ENCODE data around the gene EFCAB6. TPM values are rescaled to one million over a fixed set of nuclear protein-coding genes. Genes with fewer than 3 reads are reported as not detected.

Gene EFCAB6
- total and polyA plus RNA-seq, 9 of the 15 experiments (the other 6 are each of a cell fraction or from before 2014, with no cell fraction given): 0.06 TPM; not detected in 8

- Histone ChIP-seq H3K27ac (ENCODE audit: extremely low read depth, low read depth, low read length) (no peak overlapping the region), H3K4me1 (replicated peaks in 1 of 2; ENCODE audit: control insufficient read depth in 2 of 2, insufficient read depth in 2 of 2, low read length in 2 of 2) (no peaks in the 10 kb centered on the region; a peak in 1 of 5 replicates), H2AFZ (ENCODE audit: low read depth, low read length) (no peak overlapping the region), H3K36me3 (ENCODE audit: control insufficient read depth, insufficient read depth, low read length) (no peaks in the 10 kb centered on the region), H3K9ac (ENCODE audit: insufficient read depth in 1 of 2, low read depth in 2 of 2, low read length in 2 of 2) (no peak overlapping the region; a peak in 1 of 4 replicates), H3K27me3 (ENCODE audit: control insufficient read depth in 2 of 2, insufficient read depth in 2 of 2, low read length in 2 of 2) (peaks cover 10 to 77% of the 10 kb centered on the region in 2 experiments; a peak in 3 of 5 replicates), H3K9me1 (ENCODE audit: control insufficient read depth, insufficient read depth, low read length) (no peaks in the 10 kb centered on the region), H3K4me3 (no peak overlapping the region), H4K20me1 (replicated peaks; ENCODE audit: control insufficient read depth, insufficient read depth, low read length) (peaks cover 5% of the 10 kb centered on the region; the same call in 1 of the 2 replicates), H3K4me2 (ENCODE audit: insufficient read depth, low read length) (no peak overlapping the region), H3K79me2 (ENCODE audit: control insufficient read depth, insufficient read depth, low read length) (no peaks in the 10 kb centered on the region), H3K9me3 (replicated peaks; ENCODE audit: control insufficient read depth, insufficient read depth, low read depth, low read length) (no peaks in the 10 kb centered on the region)
- intact Hi-C loops (cut with micrococcal nuclease): no loop called here
- BruUV-seq (replicated peaks): no TSS peak
- no peak for TF ChIP-seq HOXB6 (CRISPR knock-in tag; IDR thresholded peaks at IDR 0.05; ENCODE audit: borderline replicate concordance)
- TF ChIP-seq MIER1 (IDR thresholded peaks at IDR 0.05; ENCODE audit: low read depth): no peak
- no peak for TF ChIP-seq ZNF584 (CRISPR knock-in tag; IDR thresholded peaks at IDR 0.05; ENCODE audit: low read depth)
- TF ChIP-seq, protein P1, sequence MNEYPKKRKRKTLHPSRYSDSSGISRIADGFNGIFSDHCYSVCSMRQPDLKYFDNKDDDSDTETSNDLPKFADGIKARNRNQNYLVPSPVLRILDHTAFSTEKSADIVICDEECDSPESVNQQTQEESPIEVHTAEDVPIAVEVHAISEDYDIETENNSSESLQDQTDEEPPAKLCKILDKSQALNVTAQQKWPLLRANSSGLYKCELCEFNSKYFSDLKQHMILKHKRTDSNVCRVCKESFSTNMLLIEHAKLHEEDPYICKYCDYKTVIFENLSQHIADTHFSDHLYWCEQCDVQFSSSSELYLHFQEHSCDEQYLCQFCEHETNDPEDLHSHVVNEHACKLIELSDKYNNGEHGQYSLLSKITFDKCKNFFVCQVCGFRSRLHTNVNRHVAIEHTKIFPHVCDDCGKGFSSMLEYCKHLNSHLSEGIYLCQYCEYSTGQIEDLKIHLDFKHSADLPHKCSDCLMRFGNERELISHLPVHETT (CRISPR knock-in tag; conservative IDR thresholded peaks at IDR 0.05 in 1 of 2, IDR thresholded peaks at IDR 0.05 in 1 of 2): no peak
- no peak for TF ChIP-seq ZNF785 (CRISPR knock-in tag; IDR thresholded peaks at IDR 0.05)
- no peak for TF ChIP-seq EZH2 (IDR thresholded peaks at IDR 0.05; ENCODE audit: borderline replicate concordance, low read depth, low read length)
- TF ChIP-seq MTA1 (IDR thresholded peaks at IDR 0.05; ENCODE audit: borderline replicate concordance): no peak
- TF ChIP-seq SAP30 (IDR thresholded peaks at IDR 0.05; ENCODE audit: borderline replicate concordance, insufficient read depth, low read depth, low read length, poor library complexity, severe bottlenecking): no peak
- TF ChIP-seq ZNF311 (CRISPR knock-in tag; IDR thresholded peaks at IDR 0.05): no peak
- no peak for TF ChIP-seq NELFE (IDR thresholded peaks at IDR 0.05; ENCODE audit: insufficient read depth, insufficient read length)
- no peak for TF ChIP-seq CCNT2 (IDR thresholded peaks at IDR 0.05; ENCODE audit: borderline replicate concordance, extremely low read depth, insufficient read length, low read depth, low read length)
- 2% methylated on average over 10 of the region's 13 CpGs for WGBS (ENCODE audit: insufficient coverage, low coverage, missing lambda C conversion rate)
- FAIRE-seq: no peak
- in situ Hi-C loops (cut with MboI): no loop called here
- ChIA-PET CTCF (ENCODE audit: low intra/inter-chr PET ratio) (no interaction called here), POLR2A (no interaction called here)
- no peak for DNase-seq (ENCODE audit: extremely low read depth in 1 of 4, low spot score in 3 of 4)
- no peak for ATAC-seq
Observed at GRCh38 chr22:43823353-43823908, 11.3 kb upstream of the EFCAB6 start.

Data from K562 (cell line).